Measurements from ENCODE around the gene COL9A1. TPM values are rescaled to one million over a fixed set of nuclear protein-coding genes. Genes with fewer than 3 reads are reported as not detected.

The COL9A1 gene
- total and polyA plus RNA-seq, 9 of the 15 experiments (the other 6 are each of a cell fraction or from before 2014, with no cell fraction given): 0.01 to 0.13 (median 0.06) TPM; not detected in 1

- Histone ChIP-seq H3K79me2 (ENCODE audit: control insufficient read depth, insufficient read depth, low read length) (no peaks in the 10 kb centered on the region), H3K9me1 (ENCODE audit: control insufficient read depth, insufficient read depth, low read length) (no peaks in the 10 kb centered on the region), H3K4me2 (ENCODE audit: insufficient read depth, low read length) (no peak overlapping the region), H3K9ac (ENCODE audit: insufficient read depth in 1 of 2, low read depth in 2 of 2, low read length in 2 of 2) (no peak overlapping the region), H3K9me3 (replicated peaks; ENCODE audit: control insufficient read depth, insufficient read depth, low read depth, low read length) (no peaks in the 10 kb centered on the region), H4K20me1 (replicated peaks; ENCODE audit: control insufficient read depth, insufficient read depth, low read length) (no peaks in the 10 kb centered on the region), H3K27me3 (ENCODE audit: control insufficient read depth in 2 of 2, insufficient read depth in 2 of 2, low read length in 2 of 2) (no peaks in the 10 kb centered on the region; a peak in 1 of 5 replicates), H3K27ac (ENCODE audit: extremely low read depth, low read depth, low read length) (no peak overlapping the region), H3K4me3 (no peak overlapping the region), H3K36me3 (ENCODE audit: control insufficient read depth, insufficient read depth, low read length) (no peaks in the 10 kb centered on the region), H3K4me1 (replicated peaks in 1 of 2; ENCODE audit: control insufficient read depth in 2 of 2, insufficient read depth in 2 of 2, low read length in 2 of 2) (no peaks in the 10 kb centered on the region), H2AFZ (ENCODE audit: low read depth, low read length) (no peak overlapping the region)
- no peak for ATAC-seq
- 4% methylated on average over 2 of the region's 2 CpGs for WGBS (ENCODE audit: insufficient coverage, low coverage, missing lambda C conversion rate)
- DNase-seq (ENCODE audit: extremely low read depth in 1 of 4, low spot score in 3 of 4): no peak
- intact Hi-C loops (cut with micrococcal nuclease) (no loop called here), in situ Hi-C loops (cut with MboI) (no loop called here)
- POLR2A ChIA-PET: no interaction called here
- FAIRE-seq: no peak
- BruUV-seq (replicated peaks): no TSS peak
- CTCF ChIA-PET (ENCODE audit: low intra/inter-chr PET ratio): no interaction called here
- TF ChIP-seq C11orf30 (IDR thresholded peaks at IDR 0.05; ENCODE audit: low read depth) (peak; percentile 43; the same call in 1 of the 2 replicates), ZBTB34 (CRISPR knock-in tag; IDR thresholded peaks at IDR 0.05) (no peak), HOXB6 (CRISPR knock-in tag; IDR thresholded peaks at IDR 0.05; ENCODE audit: borderline replicate concordance) (no peak), MCM2 (IDR thresholded peaks at IDR 0.05; ENCODE audit: low read depth) (no peak), STAT5A (IDR thresholded peaks at IDR 0.05; ENCODE audit: borderline replicate concordance, low read length) (no peak), PTBP1 (IDR thresholded peaks at IDR 0.05; ENCODE audit: low read depth, low read length) (no peak), MAFF (IDR thresholded peaks at IDR 0.05; ENCODE audit: low read length) (peak; percentile 23; the same call in 1 of the 2 replicates), MEF2D (tag; conservative IDR thresholded peaks at IDR 0.05; ENCODE audit: low read depth) (no peak), ARID2 (IDR thresholded peaks at IDR 0.05) (no peak), SMAD4 (CRISPR knock-in tag; conservative IDR thresholded peaks at IDR 0.05) (no peak), ZNF584 (CRISPR knock-in tag; IDR thresholded peaks at IDR 0.05; ENCODE audit: low read depth) (no peak)
- TF ChIP-seq, protein P1, sequence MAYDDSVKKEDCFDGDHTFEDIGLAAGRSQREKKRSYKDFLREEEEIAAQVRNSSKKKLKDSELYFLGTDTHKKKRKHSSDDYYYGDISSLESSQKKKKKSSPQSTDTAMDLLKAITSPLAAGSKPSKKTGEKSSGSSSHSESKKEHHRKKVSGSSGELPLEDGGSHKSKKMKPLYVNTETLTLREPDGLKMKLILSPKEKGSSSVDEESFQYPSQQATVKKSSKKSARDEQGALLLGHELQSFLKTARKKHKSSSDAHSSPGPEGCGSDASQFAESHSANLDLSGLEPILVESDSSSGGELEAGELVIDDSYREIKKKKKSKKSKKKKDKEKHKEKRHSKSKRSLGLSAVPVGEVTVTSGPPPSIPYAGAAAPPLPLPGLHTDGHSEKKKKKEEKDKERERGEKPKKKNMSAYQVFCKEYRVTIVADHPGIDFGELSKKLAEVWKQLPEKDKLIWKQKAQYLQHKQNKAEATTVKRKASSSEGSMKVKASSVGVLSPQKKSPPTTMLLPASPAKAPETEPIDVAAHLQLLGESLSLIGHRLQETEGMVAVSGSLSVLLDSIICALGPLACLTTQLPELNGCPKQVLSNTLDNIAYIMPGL (CRISPR knock-in tag; IDR thresholded peaks at IDR 0.05): no peak
- TF ChIP-seq, protein P2, sequence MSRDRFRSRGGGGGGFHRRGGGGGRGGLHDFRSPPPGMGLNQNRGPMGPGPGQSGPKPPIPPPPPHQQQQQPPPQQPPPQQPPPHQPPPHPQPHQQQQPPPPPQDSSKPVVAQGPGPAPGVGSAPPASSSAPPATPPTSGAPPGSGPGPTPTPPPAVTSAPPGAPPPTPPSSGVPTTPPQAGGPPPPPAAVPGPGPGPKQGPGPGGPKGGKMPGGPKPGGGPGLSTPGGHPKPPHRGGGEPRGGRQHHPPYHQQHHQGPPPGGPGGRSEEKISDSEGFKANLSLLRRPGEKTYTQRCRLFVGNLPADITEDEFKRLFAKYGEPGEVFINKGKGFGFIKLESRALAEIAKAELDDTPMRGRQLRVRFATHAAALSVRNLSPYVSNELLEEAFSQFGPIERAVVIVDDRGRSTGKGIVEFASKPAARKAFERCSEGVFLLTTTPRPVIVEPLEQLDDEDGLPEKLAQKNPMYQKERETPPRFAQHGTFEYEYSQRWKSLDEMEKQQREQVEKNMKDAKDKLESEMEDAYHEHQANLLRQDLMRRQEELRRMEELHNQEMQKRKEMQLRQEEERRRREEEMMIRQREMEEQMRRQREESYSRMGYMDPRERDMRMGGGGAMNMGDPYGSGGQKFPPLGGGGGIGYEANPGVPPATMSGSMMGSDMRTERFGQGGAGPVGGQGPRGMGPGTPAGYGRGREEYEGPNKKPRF (IDR thresholded peaks at IDR 0.05; ENCODE audit: low read depth, low read length): no peak
- TF ChIP-seq, protein P3, sequence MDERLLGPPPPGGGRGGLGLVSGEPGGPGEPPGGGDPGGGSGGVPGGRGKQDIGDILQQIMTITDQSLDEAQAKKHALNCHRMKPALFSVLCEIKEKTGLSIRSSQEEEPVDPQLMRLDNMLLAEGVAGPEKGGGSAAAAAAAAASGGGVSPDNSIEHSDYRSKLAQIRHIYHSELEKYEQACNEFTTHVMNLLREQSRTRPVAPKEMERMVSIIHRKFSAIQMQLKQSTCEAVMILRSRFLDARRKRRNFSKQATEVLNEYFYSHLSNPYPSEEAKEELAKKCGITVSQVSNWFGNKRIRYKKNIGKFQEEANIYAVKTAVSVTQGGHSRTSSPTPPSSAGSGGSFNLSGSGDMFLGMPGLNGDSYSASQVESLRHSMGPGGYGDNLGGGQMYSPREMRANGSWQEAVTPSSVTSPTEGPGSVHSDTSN (CRISPR knock-in tag; IDR thresholded peaks at IDR 0.05; ENCODE audit: low read depth): no peak
- TF ChIP-seq, protein P3 (tag; conservative IDR thresholded peaks at IDR 0.05; ENCODE audit: low read depth): no peak
Measured at GRCh38 chr6:70180183-70180900, 122.5 kb downstream of the COL9A1 start.

Data from K562 (cell line).